Stimulated activated CD8-positive, alpha-beta memory T cell treated with anti-CD3 and anti-CD28 coated beads, Interleukin-7, amount 100 ng/mL, for 24 hours (primary cell): ENCODE results near the gene MTA1.

Experiments used
- DNase-seq: peaks from one replicate; pipeline ENCODE4 v3.0.0-alpha.2; 2020; ENCODE audit warnings: low read depth

The MTA1 gene

DNA sequence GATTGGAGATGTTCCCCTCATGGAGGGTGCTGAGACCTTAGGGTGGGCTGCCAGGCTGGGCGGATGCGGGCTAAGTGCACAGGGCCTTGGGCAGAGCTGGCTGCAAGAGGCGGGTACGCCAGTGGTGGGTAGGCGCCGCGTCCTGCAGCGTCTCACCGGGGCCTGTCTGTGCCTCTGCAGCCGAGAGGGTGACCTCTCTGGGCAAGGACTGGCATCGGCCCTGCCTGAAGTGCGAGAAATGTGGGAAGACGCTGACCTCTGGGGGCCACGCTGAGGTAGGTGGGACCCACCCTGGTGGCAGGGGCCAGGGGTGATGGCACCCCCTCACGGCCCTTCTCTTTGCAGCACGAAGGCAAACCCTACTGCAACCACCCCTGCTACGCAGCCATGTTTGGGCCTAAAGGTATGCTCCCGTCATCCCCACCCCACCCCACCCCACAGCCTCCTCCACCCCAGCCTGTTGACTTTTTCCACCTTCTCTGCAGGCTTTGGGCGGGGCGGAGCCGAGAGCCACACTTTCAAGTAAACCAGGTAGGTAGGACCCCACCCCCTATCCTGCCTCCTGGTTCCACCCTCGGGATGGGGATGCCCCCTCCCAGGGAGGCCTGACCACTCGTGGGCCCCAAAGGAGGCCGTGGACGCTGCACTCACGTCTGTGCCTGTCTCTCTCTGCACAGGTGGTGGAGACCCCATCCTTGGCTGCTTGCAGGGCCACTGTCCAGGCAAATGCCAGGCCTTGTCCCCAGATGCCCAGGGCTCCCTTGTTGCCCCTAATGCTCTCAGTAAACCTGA, 68.6 kb downstream of the MTA1 start:
- DNase-seq: no peak

DNA sequence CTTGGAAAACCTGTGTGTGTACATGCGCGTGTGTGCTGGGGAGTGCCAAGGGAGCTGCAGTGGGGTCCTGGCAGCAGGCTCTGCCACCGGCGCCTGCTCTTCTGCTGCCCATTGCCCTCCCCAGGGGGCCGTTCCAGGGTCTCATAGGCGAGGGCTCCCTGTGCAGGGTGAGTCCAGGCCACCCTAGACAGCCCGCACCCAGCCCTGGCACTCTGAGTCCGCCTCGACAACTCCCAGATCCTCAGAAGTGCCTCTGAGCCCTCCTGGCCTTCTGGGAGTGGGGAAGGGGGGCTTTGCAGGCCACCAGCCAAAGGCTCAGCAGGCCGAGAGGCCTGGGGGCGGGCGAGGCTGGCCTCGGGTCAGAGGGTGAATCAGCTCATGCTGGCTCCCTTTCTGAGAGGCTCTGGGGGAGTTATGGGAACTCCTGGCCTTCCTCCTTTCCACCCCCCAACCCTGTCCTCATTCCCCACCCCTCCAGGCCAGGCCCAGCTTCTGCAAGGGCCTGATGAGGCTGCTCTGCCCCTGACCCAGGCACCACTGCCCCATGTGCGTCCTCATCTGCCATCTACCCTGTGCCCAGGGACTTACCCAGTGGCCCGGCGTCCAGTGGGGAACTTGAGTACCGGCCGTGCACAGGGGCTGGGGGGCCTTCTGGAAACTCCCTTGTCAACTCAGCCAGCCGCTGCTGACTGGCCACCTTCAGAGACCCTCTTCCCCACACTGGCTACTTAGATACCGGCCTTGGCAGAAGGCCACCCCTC, 69.3 kb downstream of the MTA1 start:
- DNase-seq: no peak

DNA sequence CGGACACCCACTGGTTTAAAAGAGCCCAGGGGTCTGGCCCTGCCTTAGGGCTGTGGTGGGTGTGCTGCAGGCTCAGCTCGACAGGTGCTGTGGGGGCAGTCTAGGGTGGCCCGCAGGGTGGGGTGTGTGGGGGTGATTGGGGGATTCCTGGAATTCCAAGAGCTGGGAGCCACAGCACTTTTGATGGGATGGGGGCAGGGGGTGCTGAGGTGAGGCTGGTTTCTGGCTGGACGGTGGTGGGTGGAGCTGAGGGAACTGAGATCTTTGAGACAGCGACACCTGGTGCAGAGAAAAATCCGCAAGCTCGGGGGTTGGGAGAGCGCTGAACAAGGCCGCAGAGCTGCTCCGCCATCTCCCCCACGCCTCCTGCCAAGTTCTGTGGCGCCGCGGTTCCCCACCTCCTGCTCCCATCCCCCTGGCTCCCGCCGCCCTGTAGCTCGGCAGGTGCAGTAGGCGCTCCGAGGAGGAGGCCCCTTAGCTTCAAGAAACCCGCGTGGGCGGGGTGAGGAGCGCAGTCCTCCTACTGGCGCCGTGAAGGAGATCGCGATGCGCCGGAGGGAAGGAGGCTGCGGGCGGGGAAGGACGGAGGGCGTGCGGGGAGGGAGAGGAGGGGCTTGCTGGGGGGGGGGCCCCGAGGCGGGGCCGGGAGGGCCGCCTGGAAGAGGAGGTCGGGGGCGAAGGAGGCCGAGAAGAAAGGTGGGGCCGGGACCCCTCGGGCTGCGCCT, 70.1 kb downstream of the MTA1 start:
- DNase-seq: peak; percentile 63

DNA sequence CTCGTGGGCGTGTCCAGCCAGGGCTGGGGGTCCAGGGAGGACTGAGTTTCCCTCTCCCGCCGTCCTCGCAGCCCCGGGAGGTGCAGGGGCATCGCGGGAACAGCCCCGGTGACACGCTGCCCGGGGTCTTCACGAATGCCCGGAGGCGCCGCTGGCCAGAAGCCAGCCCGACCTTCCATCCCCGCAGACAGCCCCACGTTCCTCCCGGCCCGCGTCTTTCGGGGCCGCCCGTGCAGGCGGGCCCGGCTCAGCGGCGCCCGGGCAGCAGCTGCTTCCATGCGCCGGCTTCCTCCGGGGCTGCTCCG, 70.6 kb downstream of the MTA1 start:
- DNase-seq: no peak

DNA sequence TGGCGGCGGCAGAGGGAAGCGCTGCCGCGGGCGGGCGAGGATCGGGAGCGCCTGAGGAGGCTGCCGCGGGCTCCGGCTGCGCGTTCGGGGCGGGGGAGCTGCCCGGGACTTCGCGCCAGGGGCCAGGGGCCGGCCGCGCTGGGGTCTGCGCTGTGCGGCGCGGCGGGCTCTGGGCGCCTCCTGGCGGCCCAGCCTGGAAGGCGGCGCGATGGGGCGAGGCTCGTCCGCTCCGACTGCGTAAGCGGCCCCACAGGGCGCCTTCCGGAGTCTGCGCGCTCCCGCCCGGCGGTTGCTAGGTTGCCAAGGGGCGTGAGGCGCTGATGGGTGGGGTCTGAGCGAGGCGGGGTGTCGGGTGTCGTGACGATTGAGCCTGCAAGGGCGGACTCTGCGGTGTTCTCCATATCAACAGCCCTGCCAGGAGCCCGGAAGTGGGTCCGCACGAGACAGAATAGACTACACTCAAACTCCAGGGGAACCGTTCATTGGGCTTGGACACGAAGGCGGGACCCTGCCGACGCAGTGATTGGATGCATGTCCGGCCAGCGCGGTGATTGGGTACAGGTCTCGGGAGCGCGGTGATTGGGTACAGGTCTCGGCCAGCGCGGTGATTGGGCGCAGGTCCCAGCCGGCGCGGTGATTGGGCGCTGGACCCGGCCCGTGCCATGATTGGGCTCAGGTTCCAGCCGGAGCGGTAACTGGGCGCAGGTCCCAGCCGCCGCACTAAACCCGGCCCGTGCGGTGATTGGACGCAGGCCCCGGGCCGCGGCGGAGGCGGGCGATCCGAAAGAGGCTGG, 71.1 kb downstream of the MTA1 start, which contains the start of gene TEDC1:
Gene TEDC1 (plus strand): TSS at position 675 of the 794 bp plus-strand sequence. CDS start 130 bp downstream, outside the sequence.
- peak; percentile 96 for DNase-seq

DNA sequence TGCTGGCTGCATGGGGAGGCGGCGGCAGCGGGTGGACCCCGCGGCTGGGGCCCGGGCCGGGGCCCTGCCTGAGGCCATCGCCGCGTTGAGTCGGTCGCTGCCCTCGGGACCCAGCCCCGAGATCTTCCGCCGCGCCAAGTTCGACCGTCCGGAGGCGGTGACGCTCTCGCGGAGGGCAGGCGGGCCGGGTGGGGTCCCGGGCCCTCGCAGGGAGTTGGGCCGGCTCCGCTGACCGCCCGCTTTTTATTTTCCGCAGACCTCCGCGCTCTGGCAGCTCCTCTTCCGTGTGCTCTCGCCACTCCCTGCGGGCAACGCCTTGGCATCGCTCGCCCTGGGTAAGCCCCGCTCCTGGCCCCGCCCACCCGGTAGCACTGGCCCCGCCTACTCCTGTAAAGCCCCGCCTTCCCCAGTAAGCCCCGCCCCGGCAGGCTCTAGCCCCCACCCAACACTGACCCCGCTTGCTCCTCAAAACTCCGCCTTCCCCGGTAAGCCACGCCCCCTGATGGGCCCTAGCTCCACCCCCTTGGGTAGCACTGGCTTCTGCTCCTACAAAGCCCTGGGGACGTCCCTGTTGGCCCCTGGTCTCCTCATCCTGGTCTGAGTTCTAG, 71.8 kb downstream of the MTA1 start:
- peak; percentile 82 for DNase-seq

DNA sequence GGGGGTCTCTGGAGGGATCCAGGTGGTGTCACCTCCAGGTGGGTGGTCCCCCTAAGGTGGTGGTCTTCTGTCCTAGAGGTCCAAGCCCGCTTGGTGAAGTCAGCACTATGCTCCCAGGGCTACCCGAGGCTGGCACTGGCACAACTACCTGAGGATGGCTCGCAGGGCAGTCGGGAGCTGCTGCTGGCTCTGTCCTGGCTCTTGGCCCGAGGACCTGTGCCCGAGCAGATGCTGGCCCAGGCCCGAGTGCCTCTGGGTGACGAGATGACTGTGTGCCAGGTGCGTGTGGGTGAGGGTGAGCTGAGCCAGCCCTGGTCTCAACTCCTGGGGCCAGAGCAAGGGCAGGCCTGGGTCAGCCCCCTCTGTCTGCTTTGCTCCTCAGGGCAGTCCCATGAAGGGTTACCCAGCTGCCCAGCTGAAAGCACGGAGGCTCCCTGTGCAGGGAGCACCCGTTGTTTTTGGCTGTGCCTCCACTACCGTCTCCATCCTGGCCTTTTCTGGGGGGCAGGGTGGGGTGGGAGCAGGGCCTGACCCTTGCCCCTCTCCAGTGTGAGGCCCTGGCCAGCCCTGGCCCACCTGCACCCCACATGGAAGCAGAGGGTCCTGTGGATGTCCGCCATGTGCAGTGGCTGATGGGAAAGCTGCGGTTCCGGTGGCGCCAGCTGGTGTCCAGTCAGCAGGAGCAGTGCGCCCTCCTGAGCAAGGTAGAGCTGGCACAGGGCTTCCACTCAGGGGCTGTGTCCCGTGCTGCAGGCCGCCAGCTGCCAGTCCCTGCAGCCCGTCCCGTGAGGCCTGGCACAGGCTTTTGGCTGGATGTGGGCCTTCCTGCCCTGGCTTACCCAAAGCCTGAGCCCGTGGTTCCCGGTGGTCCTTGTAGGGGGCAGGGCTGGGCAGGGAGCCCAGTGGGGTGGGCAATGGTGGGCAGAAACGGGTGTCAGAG, 72.7 kb downstream of the MTA1 start:
- no peak for DNase-seq

DNA sequence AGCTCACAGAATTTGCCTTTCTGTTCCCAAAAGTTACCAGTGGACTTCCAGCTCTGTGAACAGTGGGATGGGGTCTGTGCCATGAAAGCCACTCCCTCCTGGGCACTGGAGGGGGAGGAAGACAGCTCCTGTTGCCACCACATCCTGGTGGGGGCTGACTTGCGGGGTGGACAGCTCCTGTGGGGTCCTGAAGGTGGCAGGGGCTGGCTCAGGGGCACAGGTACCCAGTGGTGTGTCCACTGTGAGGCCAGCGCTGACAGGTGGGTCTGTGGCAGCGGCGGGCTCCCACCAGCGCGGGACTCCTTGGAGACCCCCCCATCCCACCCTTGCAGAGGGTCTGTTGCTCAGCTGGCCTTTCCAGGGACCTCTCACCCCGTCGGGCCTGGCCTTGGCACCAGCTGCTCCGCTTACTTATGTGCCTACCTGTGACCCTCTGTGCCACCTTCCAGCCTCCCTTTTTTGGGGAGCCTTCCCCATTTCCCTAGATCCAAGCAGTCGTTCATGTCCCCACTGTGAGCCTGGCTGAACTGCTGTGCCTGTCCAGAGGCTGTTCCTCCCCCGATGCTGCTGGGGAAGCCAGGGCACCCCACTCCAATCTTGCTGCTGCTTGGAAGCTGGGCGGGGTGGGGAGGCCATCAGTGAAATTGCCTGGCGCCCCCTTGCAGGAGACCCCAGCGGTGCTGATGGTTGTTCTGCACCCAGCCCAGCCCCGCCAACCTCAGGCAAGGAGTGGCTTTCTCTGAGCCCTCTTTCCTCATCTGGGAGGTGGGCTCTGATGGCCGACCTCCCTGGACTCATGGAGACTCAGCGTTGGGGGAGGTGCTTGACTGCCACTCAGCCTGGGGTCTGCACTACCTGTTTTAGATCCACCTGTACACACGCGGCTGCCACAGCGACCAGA, 73.6 kb downstream of the MTA1 start:
- no peak for DNase-seq

DNA sequence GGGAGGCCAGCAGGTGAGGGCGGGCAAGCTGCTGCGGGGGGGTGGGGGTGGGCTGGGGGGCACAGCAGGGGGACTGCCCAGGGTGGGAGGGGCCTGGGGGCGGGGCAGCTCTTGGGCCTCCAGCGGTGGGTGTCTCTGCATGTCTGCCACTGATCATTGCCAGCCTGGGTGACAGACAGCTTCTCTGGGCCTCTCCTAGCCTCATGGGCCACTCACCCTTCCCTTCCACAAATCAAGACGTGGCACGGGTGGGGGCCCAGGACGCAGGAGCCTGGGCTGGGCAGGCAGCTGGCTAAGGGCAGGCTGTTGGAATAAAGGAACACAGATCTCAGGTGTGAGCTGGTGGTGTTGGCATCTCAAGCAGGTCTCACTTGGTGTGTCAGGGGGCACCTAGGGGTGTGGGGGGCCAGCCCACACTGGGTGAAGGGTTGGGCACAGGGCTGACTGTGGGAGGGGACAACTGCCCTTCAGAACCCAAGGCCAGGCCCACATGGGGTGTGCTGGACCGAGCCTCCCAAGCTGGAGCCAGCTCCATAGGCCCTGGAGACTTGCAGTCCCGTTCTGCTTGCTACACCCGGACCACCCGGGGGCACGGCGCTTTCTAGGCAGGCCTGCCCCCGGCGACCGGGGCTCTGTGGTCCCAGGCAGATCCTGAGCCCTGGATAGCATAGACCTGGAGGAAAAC, 74.4 kb downstream of the MTA1 start:
- no peak for DNase-seq

DNA sequence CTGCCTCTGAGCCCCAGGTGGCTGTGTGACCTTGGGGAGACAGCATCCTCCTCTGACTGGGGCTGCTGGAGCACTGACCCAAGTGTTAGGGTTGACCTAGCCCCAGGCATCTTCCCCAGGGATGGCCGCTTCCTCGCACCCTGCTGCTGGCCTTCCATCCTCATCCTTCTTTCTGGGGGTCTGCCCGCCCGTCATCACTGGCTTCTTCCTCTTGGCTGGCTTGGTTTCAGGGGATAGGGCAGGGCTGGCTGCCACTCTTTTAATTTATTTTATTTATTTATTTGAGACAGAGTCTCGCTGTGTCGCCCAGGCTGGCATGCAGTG, 74.9 kb downstream of the MTA1 start:
- DNase-seq: no peak

DNA sequence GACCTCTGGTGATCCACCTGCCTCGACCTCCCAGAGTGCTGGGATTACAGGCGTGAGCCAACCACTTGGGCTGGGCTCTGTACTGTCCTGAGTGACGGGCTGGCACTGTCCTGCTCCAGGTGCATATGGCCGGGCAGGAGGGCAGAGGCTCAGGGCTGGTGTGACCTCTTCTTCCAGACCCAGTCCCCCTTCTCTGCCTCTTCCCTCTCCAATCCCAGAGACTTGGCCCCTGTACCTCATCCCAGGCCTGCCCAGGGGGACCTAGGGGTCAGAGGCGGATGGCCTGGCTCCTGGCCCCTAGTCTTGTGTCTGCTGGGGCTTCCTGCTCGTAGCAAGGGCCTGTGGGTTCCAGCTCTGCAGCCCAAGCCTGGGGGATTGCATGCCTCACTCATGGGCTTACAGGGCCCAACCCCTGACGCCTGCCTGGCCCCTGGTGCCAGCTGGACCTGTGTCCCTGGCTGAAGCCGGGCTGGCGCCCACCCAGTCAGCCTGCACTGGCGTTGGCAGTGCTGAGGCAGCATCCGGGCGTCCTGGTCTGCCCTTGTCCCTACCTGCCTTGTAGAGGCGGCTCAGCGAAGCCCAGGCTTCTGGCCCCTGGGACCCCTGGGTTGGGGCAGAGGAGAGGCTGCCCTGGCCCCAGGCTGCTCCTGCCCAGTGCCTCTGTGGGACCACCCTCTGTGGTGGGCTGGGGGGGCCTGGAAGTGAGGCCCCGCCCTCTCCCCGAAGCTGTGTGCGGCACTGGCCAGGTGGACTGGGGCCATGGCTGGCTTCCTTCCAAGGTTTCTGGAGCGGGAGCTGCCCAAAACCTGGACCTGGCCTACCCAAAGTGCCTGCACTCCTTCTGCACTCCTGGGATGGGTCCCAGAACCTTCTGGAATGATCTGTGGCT, 75.7 kb downstream of the MTA1 start:
- DNase-seq: no peak

DNA sequence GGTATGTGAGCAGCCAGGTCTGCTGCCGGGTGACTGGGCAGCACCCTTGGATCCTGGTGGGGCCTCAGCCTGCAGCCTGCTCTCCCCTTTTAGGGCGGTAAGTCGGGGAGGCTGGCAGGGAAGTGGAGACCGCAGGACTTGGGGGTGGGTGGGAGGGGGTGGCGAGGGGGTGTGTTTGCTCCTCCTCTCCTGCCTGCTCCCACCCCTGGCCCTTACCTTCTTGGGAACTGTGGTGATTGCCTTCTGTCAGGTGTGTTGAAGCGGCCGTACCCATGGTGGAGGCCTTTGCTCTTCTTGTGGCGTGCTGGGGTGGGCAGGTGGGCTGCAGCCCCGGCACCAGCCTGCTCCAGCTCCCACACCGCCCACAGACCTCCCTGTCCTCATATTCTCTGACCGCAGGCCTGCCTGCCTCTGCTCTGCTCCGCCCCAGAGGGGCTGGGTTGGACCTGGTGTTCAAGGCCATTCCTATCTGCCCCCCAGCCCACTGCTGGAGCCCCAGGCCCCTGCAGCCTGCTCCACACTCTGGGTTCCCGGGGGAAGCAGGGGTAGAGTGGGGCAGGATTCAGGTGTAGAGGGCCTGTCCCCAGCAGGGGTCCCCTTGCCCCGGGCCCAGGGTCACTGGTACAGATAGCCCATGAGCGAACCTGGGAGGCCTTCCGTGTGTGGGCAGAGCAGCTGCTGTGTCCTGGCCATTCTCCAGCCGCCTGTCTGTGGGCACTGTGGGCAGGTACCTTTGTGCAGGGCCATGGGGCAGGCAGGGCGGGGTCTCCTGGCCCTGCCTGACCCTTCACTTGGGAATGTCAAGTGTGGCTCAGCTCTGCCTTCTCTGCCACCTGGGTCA, 76.6 kb downstream of the MTA1 start:
- DNase-seq: no peak

DNA sequence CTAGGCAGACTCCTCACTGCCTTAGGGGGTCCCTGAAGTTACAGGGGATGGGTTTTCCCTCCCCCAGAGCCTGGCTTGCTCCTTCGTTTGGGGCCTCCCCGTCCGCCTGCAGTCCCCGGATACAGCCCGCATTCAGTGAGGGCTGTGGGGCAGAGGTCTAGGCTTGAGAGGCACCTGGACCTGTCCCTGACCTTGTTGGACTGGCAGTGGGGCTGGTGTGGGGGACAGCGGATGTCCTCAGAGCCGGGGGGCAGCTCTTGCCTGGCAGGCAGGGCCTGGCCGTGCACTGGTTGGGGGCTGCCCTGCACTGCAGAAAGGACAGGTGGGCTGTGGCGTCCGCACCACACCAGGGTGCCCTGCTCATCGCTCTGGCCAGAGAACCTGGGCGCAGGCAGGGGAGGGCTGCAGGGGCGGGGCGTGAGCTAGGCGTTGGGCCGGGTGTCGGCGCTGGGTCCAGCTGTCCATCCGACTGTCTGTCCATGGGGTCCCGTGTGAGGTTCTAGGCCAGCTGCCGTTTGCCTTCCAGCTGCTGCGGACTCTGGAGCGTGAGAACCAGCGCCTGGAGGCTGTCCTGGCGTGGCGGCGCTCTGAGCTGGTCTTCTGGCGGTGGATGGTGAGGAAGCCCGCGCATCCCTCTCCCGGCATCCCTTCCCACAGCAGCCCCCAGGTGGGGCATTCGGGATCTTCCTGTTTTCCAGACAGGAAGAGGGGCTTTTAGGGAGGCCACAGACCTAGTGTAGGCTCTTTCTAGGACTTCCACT, 77.4 kb downstream of the MTA1 start:
- DNase-seq: no peak

DNA sequence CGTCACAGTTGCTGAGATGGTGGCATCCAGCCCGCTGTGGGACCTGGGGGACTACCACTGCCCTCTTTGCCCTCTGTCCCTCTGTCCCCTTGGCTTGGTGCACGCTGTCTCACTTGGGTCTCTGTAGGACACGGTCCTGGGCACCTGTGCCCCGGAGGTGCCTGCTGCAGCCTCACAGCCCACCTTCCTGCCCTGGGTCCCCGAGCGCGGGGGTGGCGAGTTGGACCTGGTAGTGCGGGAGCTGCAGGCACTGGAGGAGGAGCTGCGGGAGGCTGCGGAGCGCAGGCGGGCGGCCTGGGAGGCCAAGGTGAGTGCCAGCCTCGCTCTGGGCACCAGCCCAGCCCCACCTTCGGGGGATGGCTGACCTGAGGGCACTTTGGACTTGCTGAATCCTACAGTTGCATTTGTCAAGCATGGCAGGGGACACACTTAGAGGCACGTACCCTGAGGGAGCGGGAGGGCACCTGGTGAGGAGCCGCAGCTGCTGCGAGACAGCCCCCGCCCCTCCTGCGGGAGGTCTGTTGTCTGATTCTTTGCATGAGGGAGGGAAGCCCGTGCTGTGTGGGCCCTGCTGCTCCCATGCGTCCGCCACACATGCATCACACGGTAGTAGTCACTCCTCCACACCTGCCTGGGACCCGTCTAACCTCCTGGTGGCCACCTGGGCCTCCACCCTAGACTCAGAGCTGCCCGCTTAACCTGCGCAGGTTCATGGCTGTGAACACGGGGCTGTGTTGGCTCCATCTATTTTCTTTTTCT, 78.2 kb downstream of the MTA1 start:
- DNase-seq: no peak

DNA sequence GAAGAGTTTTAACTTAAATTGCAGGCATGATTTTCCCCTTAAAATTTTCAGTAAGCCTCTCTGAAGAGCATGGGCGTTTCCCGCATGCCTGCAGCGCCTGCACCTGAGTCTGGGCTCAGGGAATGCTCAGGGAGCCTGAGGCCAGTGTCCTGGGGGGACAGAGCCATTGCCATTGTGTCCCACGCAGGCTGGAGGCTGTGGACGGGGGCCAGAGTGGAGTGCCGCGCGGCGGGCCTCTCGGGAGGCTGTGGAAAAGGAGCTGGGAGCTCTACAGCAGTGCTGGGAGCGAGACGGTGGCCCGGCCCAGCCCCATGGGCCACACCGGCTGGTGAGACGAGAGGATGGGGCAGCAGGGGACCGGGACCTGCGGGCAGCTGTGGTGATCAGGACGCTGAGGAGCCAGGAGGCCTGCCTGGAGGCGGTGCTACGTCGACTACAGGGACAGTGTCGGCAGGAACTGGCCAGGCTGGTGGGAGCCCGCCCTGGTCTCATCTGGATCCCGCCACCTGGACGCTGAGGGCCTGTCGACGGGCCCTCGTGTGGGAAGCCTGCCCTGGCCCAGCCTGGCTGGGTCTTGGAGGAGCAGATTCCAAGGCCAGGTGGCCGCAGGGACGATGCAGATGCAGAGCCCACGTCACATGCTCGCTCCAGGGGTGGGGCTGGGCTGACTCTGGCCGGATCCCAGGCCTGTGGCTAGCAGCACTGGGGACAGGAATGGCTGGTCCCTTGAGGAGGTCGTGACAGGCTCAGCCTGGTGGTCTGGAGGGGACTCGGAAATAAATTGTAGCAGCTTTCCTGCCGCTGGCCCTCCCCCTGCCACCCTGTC, 79.0 kb downstream of the MTA1 start:
- no peak for DNase-seq
